Activated CD4-positive, alpha-beta T cell treated with anti-CD3 and anti-CD28 coated beads for 48 hours (primary cell): Measurements from ENCODE around the gene SGCA.

Source experiments
- DNase-seq: peaks from one replicate; pipeline ENCODE4 v3.0.0-alpha.2; 2020

Gene SGCA

GRCh38 chr17:50134206-50135110, 31.3 kb upstream of the SGCA start:
- DNase-seq, result no peak

- DNase-seq, result no peak
Measured at GRCh38 chr17:50135316-50136095, 30.3 kb upstream of the SGCA start.

- no peak for DNase-seq
Measured at GRCh38 chr17:50136096-50136687, 29.6 kb upstream of the SGCA start.

- no peak for DNase-seq
Measured at GRCh38 chr17:50137042-50137441, 28.8 kb upstream of the SGCA start.

GRCh38 chr17:50139185-50139783, 26.5 kb upstream of the SGCA start:
- no peak for DNase-seq

GRCh38 chr17:50139950-50140885, 25.6 kb upstream of the SGCA start:
- peak; percentile 90 for DNase-seq

GRCh38 chr17:50141026-50141744, 24.6 kb upstream of the SGCA start:
- DNase-seq, result no peak

GRCh38 chr17:50141745-50142110, 24.1 kb upstream of the SGCA start:
- no peak for DNase-seq

- no peak for DNase-seq
Measured at GRCh38 chr17:50143461-50144176, 22.2 kb upstream of the SGCA start.

- no peak for DNase-seq
Measured at GRCh38 chr17:50144355-50144754, 21.4 kb upstream of the SGCA start.

- peak; percentile 43 for DNase-seq
Measured at GRCh38 chr17:50144845-50145531, 20.8 kb upstream of the SGCA start.

GRCh38 chr17:50145532-50146229, 20.1 kb upstream of the SGCA start:
- no peak for DNase-seq

GRCh38 chr17:50146230-50146926, 19.4 kb upstream of the SGCA start:
- DNase-seq, result peak; percentile 52

- no peak for DNase-seq
Measured at GRCh38 chr17:50146927-50147665, 18.7 kb upstream of the SGCA start.

- no peak for DNase-seq
Measured at GRCh38 chr17:50147841-50148225, 18.0 kb upstream of the SGCA start.

- DNase-seq, result peak; percentile 80
Measured at GRCh38 chr17:50148226-50149090, 17.3 kb upstream of the SGCA start.

GRCh38 chr17:50149091-50149416, 16.8 kb upstream of the SGCA start:
- DNase-seq, result no peak
